H1 (cell line): ENCODE results near the gene CIDEA. TPM values are rescaled to one million over a fixed set of nuclear protein-coding genes. Genes with fewer than 3 reads are reported as not detected.

Experiments
- CTCF ChIA-PET: fragments of 300-600 bp; sonication (Branson Sonifier 250); formaldehyde crosslinking; loops from one replicate; lab custom pipeline; 2021; ENCODE audit not compliant: partially characterized antibody; lab: Charles Lee
- POLR2A ChIA-PET: fragments of 300-600 bp; sonication (Branson Sonifier 250); formaldehyde crosslinking; loops from one replicate; lab custom pipeline; 2021; ENCODE audit warnings: inconsistent platforms; ENCODE audit not compliant: partially characterized antibody; lab: Charles Lee
- DNase-seq, 2 experiments: peaks; one replicate each; pipeline versions ENCODE4 v3.0.0 to v3.0.0-alpha.2; 2010 to 2022; ENCODE audit warnings: low spot score in 2 of 2, low read depth in 1 of 2, mixed read lengths in 1 of 2
- FAIRE-seq: peaks from 2 replicates; lab custom pipeline; 2011; peaks lifted over from hg19 to GRCh38; lab: Jason Lieb, UNC
- H2AFZ ChIP-seq: 2 replicates; pipeline ENCODE4 v1.8.1; 2012; ENCODE audit warnings: low read length, inconsistent platforms
- H2AK5ac ChIP-seq: 2 replicates; pipeline ENCODE4 v1.6.1; 2013; ENCODE audit warnings: low read depth, low read length
- H2BK120ac ChIP-seq: replicated peaks from 2 replicates; pipeline ENCODE3; 2013; ENCODE audit warnings: low read depth, low read length, inconsistent platforms
- H2BK12ac ChIP-seq: 2 replicates; pipeline ENCODE4 v1.6.1; 2013; ENCODE audit warnings: low read depth, low read length
- H2BK15ac ChIP-seq: 2 replicates; pipeline ENCODE4 v1.6.1; 2013; ENCODE audit warnings: low read length
- H2BK20ac ChIP-seq: 2 replicates; pipeline ENCODE4 v1.6.1; 2013; ENCODE audit warnings: low read length
- H2BK5ac ChIP-seq: 2 replicates; pipeline ENCODE4 v1.6.1; 2013; ENCODE audit warnings: low read depth, low read length
- H3K14ac ChIP-seq: 2 replicates; pipeline ENCODE4 v1.6.1; 2013; ENCODE audit warnings: inconsistent platforms; ENCODE audit not compliant: insufficient read length
- H3K18ac ChIP-seq: 2 replicates; pipeline ENCODE4 v1.6.1; 2013; ENCODE audit warnings: low read length; ENCODE audit errors: extremely low read depth
- H3K23ac ChIP-seq: 2 replicates; pipeline ENCODE4 v1.6.1; 2013; ENCODE audit warnings: inconsistent platforms; ENCODE audit not compliant: insufficient read length
- H3K23me2 ChIP-seq: 2 replicates; pipeline ENCODE4 v1.6.1; 2013; ENCODE audit warnings: low read depth, low read length
- H3K27ac ChIP-seq: 2 replicates; pipeline ENCODE4 v1.6.1; 2011; ENCODE audit warnings: low read depth, low read length, inconsistent platforms
- H3K27me3 ChIP-seq, 4 experiments: replicated peaks in 1 of 4; 1 replicate in 1 of 4; 2 replicates in 3 of 4; pipeline versions ENCODE4 v1.6.1 to v1.8.1; 2011 to 2013; ENCODE audit warnings: low read length in 3 of 4, mild to moderate bottlenecking in 3 of 4, inconsistent platforms in 2 of 4, mixed read lengths in 2 of 4, moderate library complexity in 1 of 4; ENCODE audit not compliant: control insufficient read depth in 3 of 4, insufficient read depth in 3 of 4; ENCODE audit errors: extremely low read depth in 1 of 4
- H3K36me3 ChIP-seq, 4 experiments: 2 replicates each; pipeline versions ENCODE4 v1.6.1 to v1.8.1; 2011 to 2013; ENCODE audit warnings: mild to moderate bottlenecking in 4 of 4, low read length in 3 of 4, moderate library complexity in 2 of 4, control low read depth in 1 of 4, inconsistent platforms in 1 of 4; ENCODE audit not compliant: insufficient read depth in 4 of 4, control insufficient read depth in 2 of 4
- H3K4ac ChIP-seq: replicated peaks from 2 replicates; pipeline ENCODE3; 2013; ENCODE audit warnings: low read length, low read depth, mixed read lengths, inconsistent platforms; ENCODE audit not compliant: insufficient read length
- H3K4me1 ChIP-seq, 4 experiments: replicated peaks in 1 of 4; 1 replicate in 1 of 4; 2 replicates in 3 of 4; pipeline versions ENCODE4 v1.6.1 to v1.8.1; 2011 to 2013; ENCODE audit warnings: low read length in 3 of 4, inconsistent platforms in 2 of 4, mixed read lengths in 1 of 4; ENCODE audit not compliant: insufficient read depth in 4 of 4, control insufficient read depth in 3 of 4
- H3K4me2 ChIP-seq, 2 experiments: 2 replicates each; pipeline versions ENCODE4 v1.6.1 to v1.8.1; 2011 to 2013; ENCODE audit warnings: low read depth in 2 of 2, low read length in 2 of 2, control low read depth in 1 of 2, inconsistent platforms in 1 of 2, mild to moderate bottlenecking in 1 of 2; ENCODE audit not compliant: insufficient read depth in 1 of 2
- H3K4me3 ChIP-seq, 4 experiments: fragments of 200-600, 300-600 bp in 1 of 4; sonication (generic), shearing (Covaris generic), sonication (Bioruptor Twin) in 1 of 4; 2 replicates each; pipeline versions ENCODE4 v1.5.1 to v1.8.1; 2011 to 2016; ENCODE audit warnings: low read length in 4 of 4, low read depth in 3 of 4, control low read depth in 2 of 4, inconsistent platforms in 2 of 4, mild to moderate bottlenecking in 2 of 4, mixed read lengths in 1 of 4, moderate library complexity in 1 of 4; ENCODE audit not compliant: insufficient read depth in 2 of 4; ENCODE audit errors: extremely low read depth in 1 of 4
- H3K56ac ChIP-seq: replicated peaks from 2 replicates; pipeline ENCODE3; 2013; ENCODE audit warnings: low read depth, mild to moderate bottlenecking, mixed read lengths, low read length, inconsistent platforms; ENCODE audit not compliant: insufficient read length
- H3K79me1 ChIP-seq: 2 replicates; pipeline ENCODE4 v1.6.1; 2013; ENCODE audit warnings: low read depth, low read length, control low read depth
- H3K79me2 ChIP-seq, 2 experiments: 2 replicates each; pipeline versions ENCODE4 v1.6.1 to v1.8.1; 2012 to 2013; ENCODE audit warnings: low read length in 2 of 2, mild to moderate bottlenecking in 2 of 2, inconsistent platforms in 1 of 2; ENCODE audit not compliant: insufficient read depth in 2 of 2, control insufficient read depth in 1 of 2
- H3K9ac ChIP-seq, 4 experiments: replicated peaks in 1 of 4; 1 replicate in 1 of 4; 2 replicates in 3 of 4; pipeline versions ENCODE4 v1.6.1 to v1.8.1; 2011 to 2013; ENCODE audit warnings: low read depth in 3 of 4, low read length in 3 of 4, control low read depth in 2 of 4, mild to moderate bottlenecking in 2 of 4, moderate library complexity in 2 of 4, inconsistent platforms in 1 of 4; ENCODE audit errors: extremely low read depth in 1 of 4
- H3K9me3 ChIP-seq, 2 experiments: 2 replicates each; pipeline versions ENCODE4 v1.6.1 to v1.8.1; 2012 to 2013; ENCODE audit warnings: mild to moderate bottlenecking in 2 of 2, moderate library complexity in 2 of 2, control low read depth in 1 of 2, inconsistent platforms in 1 of 2, low read depth in 1 of 2, low read length in 1 of 2, mixed read lengths in 1 of 2; ENCODE audit not compliant: insufficient read depth in 2 of 2
- H4K20me1 ChIP-seq, 2 experiments: replicated peaks in 1 of 2; 2 replicates each; pipeline versions ENCODE3 to v1.8.1; 2011 to 2013; ENCODE audit warnings: inconsistent platforms in 2 of 2, low read length in 2 of 2, mild to moderate bottlenecking in 1 of 2; ENCODE audit not compliant: insufficient read depth in 2 of 2, control insufficient read depth in 1 of 2
- H4K5ac ChIP-seq: 2 replicates; pipeline ENCODE4 v1.6.1; 2013; ENCODE audit warnings: low read length, low read depth, mixed read lengths, inconsistent platforms; ENCODE audit not compliant: insufficient read length
- H4K8ac ChIP-seq: 2 replicates; pipeline ENCODE4 v1.8.0; 2013; ENCODE audit warnings: mild to moderate bottlenecking, moderate library complexity, low read length, inconsistent platforms; ENCODE audit not compliant: insufficient read depth; ENCODE audit errors: extremely low read depth
- H4K91ac ChIP-seq: replicated peaks from 2 replicates; pipeline ENCODE3; 2013; ENCODE audit warnings: low read length, mixed read lengths, inconsistent platforms; ENCODE audit not compliant: insufficient read length
- CTCF ChIP-seq, 3 experiments: IDR thresholded peaks; 1 replicate in 2 of 3; 2 replicates in 1 of 3; pipeline versions ENCODE4 v1.5.1 to v1.6.1; 2011; ENCODE audit warnings: low read length in 3 of 3, mild to moderate bottlenecking in 3 of 3, inconsistent platforms in 2 of 3, low read depth in 1 of 3, moderate library complexity in 1 of 3; ENCODE audit not compliant: insufficient read depth in 1 of 3; ENCODE audit errors: control extremely low read depth in 1 of 3
- HDAC2 ChIP-seq, 2 experiments: fragments of 300-600 bp in 1 of 2; sonication (generic) in 1 of 2; IDR thresholded peaks; 2 replicates each; pipeline ENCODE4 v1.6.1; 2011 to 2012; ENCODE audit warnings: low read depth in 2 of 2, low read length in 2 of 2, mild to moderate bottlenecking in 2 of 2, moderate library complexity in 2 of 2, borderline replicate concordance in 1 of 2, inconsistent platforms in 1 of 2
- RBBP5 ChIP-seq: IDR thresholded peaks from 2 replicates; pipeline ENCODE4 v1.7.1; 2012; ENCODE audit warnings: low read depth, mild to moderate bottlenecking, inconsistent platforms, low read length, moderate library complexity, borderline replicate concordance
- TCF12 ChIP-seq: IDR thresholded peaks from 2 replicates; pipeline ENCODE4 v1.6.1; 2011; ENCODE audit warnings: low read depth, mild to moderate bottlenecking, low read length
- WGBS, 2 experiments: shearing (Covaris generic) in 1 of 2; methylation state at CpG; one replicate each; pipeline versions ENCODE4 v1.1.6 to v1.1.7; 2013 to 2015; ENCODE audit warnings: low lambda C conversion rate in 2 of 2, mixed read lengths in 2 of 2, inconsistent platforms in 1 of 2, low coverage in 1 of 2, missing lambda C conversion rate in 1 of 2; ENCODE audit not compliant: insufficient replicate concordance in 2 of 2, insufficient coverage in 1 of 2, insufficient read length in 1 of 2; ENCODE audit errors: extremely low coverage in 1 of 2, missing lambda C conversion rate in 1 of 2; 5-methylcytosine and 5-hydroxymethylcytosine counted together
- polyA plus RNA-seq, 7 experiments: library from polyadenylated mRNA; depleted of rRNA in 3 of 7; stranded (reverse) in 5 of 7; unstranded in 2 of 7; fragments of >200 nt in 5 of 7; fragments of 200-250 nt in 2 of 7; gene quantifications; 1 replicate in 5 of 7; 2 replicates in 1 of 7; 4 replicates in 1 of 7; pipeline versions ENCODE4 v1.2.1 to v1.2.3, GENCODE V29; 2011 to 2013; ENCODE audit warnings: missing spikeins in 2 of 7, mixed read lengths in 2 of 7
- total RNA-seq: library from RNA; stranded (reverse); fragmentation: NEBNext Ultra II Directional; extraction: Animal tissue kit (Norgen Biotek cat#: 25700); gene quantifications from 2 replicates; pipeline ENCODE4 v1.2.1, GENCODE V29; 2021

Gene CIDEA
- total and polyA plus RNA-seq, 2 of the 8 experiments (the other 6 are each of a cell fraction or from before 2014, with no cell fraction given) = not detected

DNA sequence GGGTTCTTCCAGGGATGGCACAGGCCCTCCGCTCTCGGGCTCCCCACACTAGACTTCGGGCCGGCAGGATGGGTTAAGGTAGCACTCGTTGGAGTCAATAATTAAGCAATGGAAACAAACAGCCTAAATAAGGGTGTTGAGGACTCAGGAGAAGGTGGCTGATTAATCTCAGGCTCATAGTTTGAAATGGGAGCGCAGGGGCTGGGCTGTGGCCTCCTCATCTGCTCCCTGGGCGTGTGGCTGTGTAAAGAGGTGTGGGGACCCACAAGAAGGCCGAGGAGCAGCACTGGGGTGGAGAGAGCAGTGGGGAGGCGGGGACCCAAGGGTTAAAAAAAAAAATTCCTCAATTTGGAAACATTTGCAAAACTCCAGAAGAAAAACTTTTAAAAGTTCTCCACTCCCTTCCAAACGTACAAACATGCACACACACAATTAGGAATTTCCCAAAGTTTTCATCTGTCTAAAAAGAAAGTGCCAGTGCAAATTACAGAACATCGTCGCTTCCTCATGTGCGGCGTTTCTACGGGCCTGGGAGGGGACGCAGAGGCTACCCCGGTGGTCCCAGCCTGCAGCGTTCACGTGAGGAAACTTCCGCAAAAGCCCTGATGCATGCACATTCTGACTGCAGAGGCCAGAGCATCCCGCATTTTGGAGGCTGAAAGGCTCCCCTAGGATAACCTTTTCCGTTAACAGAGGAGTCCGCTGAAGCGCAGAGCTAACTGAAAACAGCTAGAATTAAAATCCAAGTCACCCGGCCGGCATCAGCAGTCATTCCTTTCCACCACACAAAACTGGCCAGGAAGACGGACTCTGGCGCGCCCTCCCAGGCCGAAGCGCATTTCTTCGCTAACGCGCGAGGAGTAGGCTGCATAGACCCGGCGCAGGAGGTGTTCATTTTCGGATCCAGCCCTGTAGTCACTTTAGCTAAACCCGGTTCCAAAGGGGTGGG lies 52.9 kb downstream of the CIDEA start:
- no peak overlapping the region for H4K91ac ChIP-seq
- peaks cover 0 to 29% (median 20%) of the 10 kb centered on the region in 4 experiments; a peak in 5 of 7 replicates for H3K27me3 ChIP-seq
- peaks cover 0 to 18% (median 5%) of the 10 kb centered on the region in 4 experiments; a peak in 4 of 8 replicates for H3K36me3 ChIP-seq
- peak overlapping the region; percentile 78 to 94 for H3K4me2 ChIP-seq
- H3K4me1 ChIP-seq = peaks cover 0 to 16% (median 12%) of the 10 kb centered on the region in 4 experiments; a peak in 6 of 7 replicates
- H3K18ac ChIP-seq = no peak overlapping the region
- H2BK5ac ChIP-seq = no peak overlapping the region
- 14% methylated on average over 39 of the region's 39 CpGs; no CpG with 5 or more reads in 1 of the 2 experiments for WGBS, 2 experiments
- 0 out of 2 replicates have a peak overlapping the region, but pooled peaks have one; percentile 20 for H2AFZ ChIP-seq
- H2BK12ac ChIP-seq = no peak overlapping the region
- H3K23me2 ChIP-seq = peaks cover 11% of the 10 kb centered on the region
- peak overlapping the region; percentile 28 for H2BK120ac ChIP-seq
- H3K4me3 ChIP-seq = peak overlapping the region; percentile 44 to 81 (median 58)
- no peak overlapping the region for H2BK20ac ChIP-seq
- no peak overlapping the region for H3K56ac ChIP-seq
- no peaks in the 10 kb centered on the region for H3K79me1 ChIP-seq
- H3K9me3 ChIP-seq = no peaks in the 10 kb centered on the region
- H4K5ac ChIP-seq = no peak overlapping the region
- ChIA-PET CTCF (interaction anchor here (1.0 to 2.6 kb wide), 6 partner anchors 10 to 35 kb away, joined by 3 to 11 read pairs (median 6); no protein-coding TSS in a partner anchor), POLR2A (interaction anchor here (0.9 to 6.1 kb wide), 9 partner anchors 11 to 48 kb away, joined by 3 to 49 read pairs (median 3); no protein-coding TSS in a partner anchor)
- no peak for FAIRE-seq
- no peak overlapping the region for H3K14ac ChIP-seq
- no peak overlapping the region for H3K27ac ChIP-seq
- no peak overlapping the region for H3K4ac ChIP-seq
- H2AK5ac ChIP-seq = no peak overlapping the region
- DNase-seq = no peak
- no peak overlapping the region; the same call in 1 of the 2 replicates for H2BK15ac ChIP-seq
- TF ChIP-seq HDAC2 (IDR thresholded peaks at IDR 0.05; ENCODE audit: borderline replicate concordance in 1 of 2, low read depth in 2 of 2, low read length in 2 of 2) (peak; percentile 62 to 73; a peak in 2 of 4 replicates), TCF12 (peak; percentile 16; the same call in 1 of the 2 replicates), RBBP5 (0 out of 2 replicates have a peak, but pooled peaks have one; percentile 15), CTCF (IDR thresholded peaks at IDR 0.05; ENCODE audit: control extremely low read depth in 1 of 3, insufficient read depth in 1 of 3, low read depth in 1 of 3, low read length in 3 of 3) (no peak)
- peaks cover 0 to 6% of the 10 kb centered on the region in 2 experiments; a peak in 3 of 4 replicates for H3K79me2 ChIP-seq
- H4K20me1 ChIP-seq = peaks cover 0 to 3% of the 10 kb centered on the region in 2 experiments
- H4K8ac ChIP-seq = no peak overlapping the region
- H3K9ac ChIP-seq = peak overlapping the region in 3 of 4 experiments; percentile 20 to 36 (median 29); a peak in 2 of 7 replicates
- no peak overlapping the region for H3K23ac ChIP-seq
